GM23248 (cell line): ENCODE data around the gene VILL. TPM values are rescaled to one million over a fixed set of nuclear protein-coding genes. Genes with fewer than 3 reads are reported as not detected.
A peak's percentile ranks its signal among the peaks of the same experiment; 100 is the strongest.

Experiments used
- DNase-seq: peaks from one replicate; pipeline ENCODE4 v3.0.0-alpha.2; 2015
- H2AFZ ChIP-seq: fragments of 200-600 bp; sonication (generic); 2 replicates; pipeline ENCODE4 v1.6.1; 2016; ENCODE audit warnings: antibody characterized with exemption
- H3F3A ChIP-seq: fragments of 200-600 bp; sonication (generic); 2 replicates; pipeline ENCODE4 v1.6.1; 2016; ENCODE audit warnings: mild to moderate bottlenecking, antibody characterized with exemption, mixed run types; ENCODE audit not compliant: insufficient read depth
- H3K27ac ChIP-seq: fragments of 200-600 bp; sonication (generic); 2 replicates; pipeline ENCODE4 v1.5.1; 2016; ENCODE audit warnings: mild to moderate bottlenecking
- H3K27me3 ChIP-seq: fragments of 200-600 bp; sonication (generic); replicated peaks from 2 replicates; pipeline ENCODE4 v1.6.1; 2016; ENCODE audit warnings: mild to moderate bottlenecking; ENCODE audit not compliant: insufficient read depth
- H3K36me3 ChIP-seq: fragments of 200-600 bp; sonication (generic); 2 replicates; pipeline ENCODE4 v1.6.1; 2016; ENCODE audit warnings: low read depth, mild to moderate bottlenecking
- H3K4me1 ChIP-seq: fragments of 200-600 bp; sonication (generic); 2 replicates; pipeline ENCODE4 v1.6.1; 2016; ENCODE audit warnings: mild to moderate bottlenecking; ENCODE audit not compliant: insufficient read depth
- H3K4me2 ChIP-seq: fragments of 200-600 bp; sonication (generic); one replicate; pipeline ENCODE4 v1.6.1; 2016; ENCODE audit warnings: mild to moderate bottlenecking; ENCODE audit not compliant: unreplicated experiment
- H3K4me3 ChIP-seq: fragments of 200-600 bp; sonication (generic); 2 replicates; pipeline ENCODE4 v1.5.1; 2016; ENCODE audit warnings: mild to moderate bottlenecking
- H3K79me2 ChIP-seq: fragments of 200-600 bp; sonication (generic); 2 replicates; pipeline ENCODE4 v1.6.1; 2016; ENCODE audit warnings: mild to moderate bottlenecking; ENCODE audit not compliant: insufficient read depth
- H3K9ac ChIP-seq: fragments of 200-600 bp; sonication (generic); 2 replicates; pipeline ENCODE4 v1.6.1; 2016; ENCODE audit warnings: mild to moderate bottlenecking
- H3K9me2 ChIP-seq: fragments of 200-600 bp; sonication (generic); 2 replicates; pipeline ENCODE4 v1.6.1; 2016; ENCODE audit warnings: mixed run types, mild to moderate bottlenecking, moderate library complexity; ENCODE audit not compliant: insufficient read depth
- H3K9me3 ChIP-seq: fragments of 200-600 bp; sonication (generic); one replicate; pipeline ENCODE4 v1.6.1; 2017; ENCODE audit warnings: low read depth
- H4K20me1 ChIP-seq: fragments of 200-600 bp; sonication (generic); 2 replicates; pipeline ENCODE4 v1.6.0; 2016; ENCODE audit not compliant: insufficient read depth
- EZH2 ChIP-seq: fragments of 200-600 bp; sonication (generic); IDR thresholded peaks from 2 replicates; pipeline ENCODE4 v1.6.1; 2018; ENCODE audit warnings: antibody characterized with exemption, mild to moderate bottlenecking; ENCODE audit not compliant: insufficient read depth, poor library complexity, severe bottlenecking
- EZH2phosphoT487 ChIP-seq: fragments of 200-600 bp; sonication (generic); IDR thresholded peaks from 2 replicates; pipeline ENCODE4 v1.6.1; 2018; ENCODE audit warnings: antibody characterized with exemption, moderate library complexity, mild to moderate bottlenecking, low read depth; ENCODE audit not compliant: insufficient read depth
- WGBS, 2 experiments: methylation state at CpG; one replicate each; pipeline ENCODE4 v1.1.6; 2015 to 2017; ENCODE audit warnings: low lambda C conversion rate in 2 of 2, low coverage in 1 of 2; ENCODE audit errors: missing lambda C conversion rate in 2 of 2; 5-methylcytosine and 5-hydroxymethylcytosine counted together
- in situ Hi-C: fragments of 300-500 bp; cut with MboI; formaldehyde crosslinking; loops from 2 replicates; pipeline ENCODE4 v1.15.0; 2020
- polyA plus RNA-seq: library from polyadenylated mRNA; unstranded; fragments of >200 nt; fragmentation: Nextera tagmentation; extraction: Ambion mirVana; gene quantifications from 2 replicates; pipeline ENCODE4 v1.2.1, GENCODE V29; 2016
- total RNA-seq: library from RNA; depleted of rRNA; stranded (reverse); fragments of >200 nt; shearing (Covaris generic); gene quantifications from 2 replicates; pipeline ENCODE4 v1.2.3, GENCODE V29; 2014

The VILL gene
- total and polyA plus RNA-seq, 2 experiments from 2014 or later = 2.8 to 12.4 TPM

GRCh38 chr3:37997791-37998370 is 7.3 kb downstream of the VILL start:
- H3K4me2 ChIP-seq = no peak overlapping the region

GRCh38 chr3:37999836-38000235 is 9.2 kb downstream of the VILL start:
- Histone ChIP-seq H3K27ac (no peak overlapping the region), H4K20me1 (no peaks in the 10 kb centered on the region), H3K4me3 (no peak overlapping the region), H2AFZ (no peak overlapping the region), H3K27me3 (no peaks in the 10 kb centered on the region), H3K9ac (no peak overlapping the region), H3F3A (no peaks in the 10 kb centered on the region), H3K9me2 (no peaks in the 10 kb centered on the region), H3K9me3 (no peaks in the 10 kb centered on the region), H3K79me2 (no peaks in the 10 kb centered on the region), H3K4me1 (0 out of 2 replicates have a peak, but pooled peaks cover 3% of the 10 kb centered on the region), H3K4me2 (no peak overlapping the region), H3K36me3 (no peaks in the 10 kb centered on the region)
- in situ Hi-C loops = no loop called here
- no peak for DNase-seq
- WGBS, 2 experiments = 67 to 69% methylated on average over 6 of the region's 6 CpGs
- TF ChIP-seq EZH2 (no peak), EZH2phosphoT487 (no peak)

More at GRCh38 chr3:37997791-37998370, 7.3 kb downstream of the VILL start:
- WGBS, 2 experiments = 55 to 57% methylated on average over 5 to 6 of the region's 6 CpGs
- peaks cover 9% of the 10 kb centered on the region; the same call in 1 of the 2 replicates for H3F3A ChIP-seq
- H3K27me3 ChIP-seq = no peaks in the 10 kb centered on the region
- H2AFZ ChIP-seq = peak overlapping the region; percentile 86; the same call in 1 of the 2 replicates
- no peak for DNase-seq
- H3K4me1 ChIP-seq = peaks cover 10% of the 10 kb centered on the region; the same call in 1 of the 2 replicates
- H3K79me2 ChIP-seq = no peaks in the 10 kb centered on the region
- H3K9me3 ChIP-seq = no peaks in the 10 kb centered on the region
- no peaks in the 10 kb centered on the region for H4K20me1 ChIP-seq
- no peaks in the 10 kb centered on the region for H3K9me2 ChIP-seq
- peak overlapping the region; percentile 80 for H3K9ac ChIP-seq
- H3K4me3 ChIP-seq = no peak overlapping the region
- H3K36me3 ChIP-seq = no peaks in the 10 kb centered on the region
- no peak for TF ChIP-seq EZH2
- in situ Hi-C loops = no loop called here
- no peak overlapping the region for H3K27ac ChIP-seq

GRCh38 chr3:38000242-38000916 is 9.8 kb downstream of the VILL start:
- Histone ChIP-seq H3K27ac (no peak overlapping the region), H3K79me2 (no peaks in the 10 kb centered on the region), H3K4me3 (no peak overlapping the region), H3K9me3 (no peaks in the 10 kb centered on the region), H3K9ac (no peak overlapping the region), H3K27me3 (no peaks in the 10 kb centered on the region), H2AFZ (no peak overlapping the region), H3K36me3 (no peaks in the 10 kb centered on the region), H3F3A (no peaks in the 10 kb centered on the region), H3K4me1 (no peaks in the 10 kb centered on the region), H3K9me2 (no peaks in the 10 kb centered on the region), H3K4me2 (no peak overlapping the region), H4K20me1 (no peaks in the 10 kb centered on the region)
- TF ChIP-seq EZH2phosphoT487 = no peak
- no peak for TF ChIP-seq EZH2
- in situ Hi-C loops = no loop called here
- no peak for DNase-seq
- 90 to 95% methylated on average over 5 to 6 of the region's 6 CpGs for WGBS, 2 experiments

GRCh38 chr3:38000965-38001455 is 10.4 kb downstream of the VILL start:
- Histone ChIP-seq H3K79me2 (no peaks in the 10 kb centered on the region), H3K9me3 (no peaks in the 10 kb centered on the region), H3K9ac (no peak overlapping the region), H2AFZ (no peak overlapping the region), H3K4me3 (no peak overlapping the region), H3K27ac (no peak overlapping the region), H3F3A (no peaks in the 10 kb centered on the region), H3K4me2 (no peak overlapping the region), H3K4me1 (no peaks in the 10 kb centered on the region), H3K27me3 (no peaks in the 10 kb centered on the region), H4K20me1 (no peaks in the 10 kb centered on the region), H3K36me3 (no peaks in the 10 kb centered on the region), H3K9me2 (no peaks in the 10 kb centered on the region)
- 89 to 90% methylated on average over 6 of the region's 6 CpGs for WGBS, 2 experiments
- in situ Hi-C loops = no loop called here
- no peak for DNase-seq
- TF ChIP-seq EZH2phosphoT487 = no peak
- TF ChIP-seq EZH2 = no peak
